OCI-LY7 (cell line): ENCODE results near the gene GSG1L.

ENCODE experiments used
- EZH2phosphoT487 ChIP-seq: fragments of 200-600 bp; sonication (generic); IDR thresholded peaks from 2 replicates; pipeline ENCODE4 v1.6.1; 2018; ENCODE audit warnings: low read depth, borderline replicate concordance, mild to moderate bottlenecking, mixed run types, antibody characterized with exemption, low read length, moderate library complexity, mixed read lengths
- TF ChIP-seq, protein P1 (sequence below): fragments of 200-600 bp; sonication (generic); conservative IDR thresholded peaks from 2 replicates; pipeline ENCODE4 v1.5.1; 2014; ENCODE audit warnings: mild to moderate bottlenecking, antibody characterized with exemption, low read length, moderate library complexity, mixed read lengths

DNA sequence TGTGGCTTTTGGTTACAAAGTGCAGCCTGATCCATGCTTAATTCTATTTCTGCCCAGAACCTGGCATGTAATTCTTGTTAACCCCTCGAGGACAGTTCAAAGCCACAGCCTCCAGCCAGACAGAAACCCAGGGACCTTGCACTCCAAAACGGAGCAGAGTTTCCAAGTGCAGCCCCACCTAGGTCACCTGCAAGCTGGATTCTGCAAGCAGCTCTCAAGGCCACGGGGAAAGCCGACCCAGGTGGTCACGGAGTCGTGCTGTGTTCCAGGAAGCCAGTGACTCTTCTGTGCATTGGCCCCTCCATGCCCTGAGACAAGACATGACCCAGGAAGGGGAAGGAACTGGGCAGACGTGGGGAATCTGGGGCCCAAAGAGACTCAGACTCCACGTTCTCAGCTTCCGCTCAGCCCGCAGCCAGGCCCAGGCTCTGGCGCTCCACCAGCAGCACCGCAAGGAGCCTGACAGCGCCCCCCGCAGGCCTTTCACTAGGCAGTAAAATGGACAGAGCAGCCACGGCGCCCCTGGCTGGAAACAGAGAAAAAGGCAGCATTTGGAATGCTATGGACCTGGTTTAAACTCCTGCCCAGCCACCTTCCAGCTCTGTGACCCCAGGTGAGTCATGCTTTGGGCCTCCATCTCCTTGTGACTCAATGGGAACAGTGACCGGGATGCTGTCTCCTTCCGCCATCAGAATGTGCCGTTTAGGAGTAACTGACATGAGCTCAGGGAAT, 27.3 kb upstream of the GSG1L start:
- TF ChIP-seq, protein P1, sequence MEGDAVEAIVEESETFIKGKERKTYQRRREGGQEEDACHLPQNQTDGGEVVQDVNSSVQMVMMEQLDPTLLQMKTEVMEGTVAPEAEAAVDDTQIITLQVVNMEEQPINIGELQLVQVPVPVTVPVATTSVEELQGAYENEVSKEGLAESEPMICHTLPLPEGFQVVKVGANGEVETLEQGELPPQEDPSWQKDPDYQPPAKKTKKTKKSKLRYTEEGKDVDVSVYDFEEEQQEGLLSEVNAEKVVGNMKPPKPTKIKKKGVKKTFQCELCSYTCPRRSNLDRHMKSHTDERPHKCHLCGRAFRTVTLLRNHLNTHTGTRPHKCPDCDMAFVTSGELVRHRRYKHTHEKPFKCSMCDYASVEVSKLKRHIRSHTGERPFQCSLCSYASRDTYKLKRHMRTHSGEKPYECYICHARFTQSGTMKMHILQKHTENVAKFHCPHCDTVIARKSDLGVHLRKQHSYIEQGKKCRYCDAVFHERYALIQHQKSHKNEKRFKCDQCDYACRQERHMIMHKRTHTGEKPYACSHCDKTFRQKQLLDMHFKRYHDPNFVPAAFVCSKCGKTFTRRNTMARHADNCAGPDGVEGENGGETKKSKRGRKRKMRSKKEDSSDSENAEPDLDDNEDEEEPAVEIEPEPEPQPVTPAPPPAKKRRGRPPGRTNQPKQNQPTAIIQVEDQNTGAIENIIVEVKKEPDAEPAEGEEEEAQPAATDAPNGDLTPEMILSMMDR = peak; percentile 60
- no peak for TF ChIP-seq EZH2phosphoT487
